ENCODE data around the gene RAPSN. TPM values are rescaled to one million over a fixed set of nuclear protein-coding genes. Genes with fewer than 3 reads are reported as not detected.

Gene RAPSN
- total and polyA plus RNA-seq, 4 experiments from 2014 or later: 0.55 to 1.7 TPM; not detected in 2

DNA sequence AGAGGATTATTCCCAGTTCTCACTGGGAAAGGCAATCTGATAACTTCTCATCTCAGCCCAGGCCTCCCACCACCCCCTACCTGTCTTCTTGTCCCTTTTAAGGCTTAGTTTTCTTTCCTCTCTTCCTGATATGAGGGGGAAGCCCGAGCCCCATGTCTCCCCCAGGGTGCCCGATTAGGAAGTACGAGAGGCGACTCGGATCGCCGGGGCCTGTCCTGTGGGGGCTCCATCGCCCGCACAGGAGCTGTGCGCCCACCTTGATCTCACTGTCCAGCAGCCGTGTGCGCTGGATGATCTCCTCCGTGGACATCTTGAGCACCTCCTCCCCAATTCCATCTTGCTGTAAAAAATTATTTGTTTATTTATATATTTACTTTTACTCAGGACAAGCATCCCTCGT, 23.3 kb downstream of the RAPSN start:
- Histone ChIP-seq H3K36me3 (ENCODE audit: insufficient read depth, low read length) (peaks cover 28% of the 10 kb centered on the region), H3K27ac (ENCODE audit: low read depth, low read length) (peak overlapping the region; percentile 85), H3K9me3 (ENCODE audit: control insufficient read depth in 1 of 2, low read length in 2 of 2) (no peaks in the 10 kb centered on the region), H3K4me1 (ENCODE audit: insufficient read depth, low read length) (peaks cover 18% of the 10 kb centered on the region), H3K27me3 (ENCODE audit: insufficient read depth, low read length) (no peaks in the 10 kb centered on the region), H3K4me3 (ENCODE audit: low read length in 2 of 2) (peak overlapping the region; percentile 64 to 91)
- Mint-ChIP-seq H3K9me3 (peaks cover 0 to 2% (median 0%) of the 10 kb centered on the region in 8 donors), H3K4me1 (peaks cover 12 to 32% (median 22%) of the 10 kb centered on the region in 4 donors), H3K36me3 (peaks cover 18 to 43% of the 10 kb centered on the region in 2 donors), H3K27me3 (no peaks in the 10 kb centered on the region), H3K27ac (peak overlapping the region; percentile 92 to 99 (median 99)), H3K4me3 (peak overlapping the region; percentile 99 to 100 (median 100))
- DNase-seq: no peak
- POLR2A ChIA-PET (ENCODE audit: partially characterized antibody): interaction anchor here (0.6 to 3.9 kb wide), 12 partner anchors 8 to 249 kb away, joined by 3 to 72 read pairs (median 8); partner anchors contain the start of genes ACP2, ARFGAP2, CELF1 and DDB2
- intact Hi-C loops (cut with micrococcal nuclease): loop anchor here (1.0 to 2.0 kb wide), 8 partner anchors 17 to 489 kb away; partner anchors contain the start of genes ACP2, CELF1, CSTPP1 and FNBP4
- CTCF ChIA-PET (ENCODE audit: partially characterized antibody): interaction anchor here (2.2 to 6.2 kb wide), 2 partner anchors 15 to 427 kb away, joined by 4 to 59 read pairs; partner anchors contain the start of gene SLC39A13

DNA sequence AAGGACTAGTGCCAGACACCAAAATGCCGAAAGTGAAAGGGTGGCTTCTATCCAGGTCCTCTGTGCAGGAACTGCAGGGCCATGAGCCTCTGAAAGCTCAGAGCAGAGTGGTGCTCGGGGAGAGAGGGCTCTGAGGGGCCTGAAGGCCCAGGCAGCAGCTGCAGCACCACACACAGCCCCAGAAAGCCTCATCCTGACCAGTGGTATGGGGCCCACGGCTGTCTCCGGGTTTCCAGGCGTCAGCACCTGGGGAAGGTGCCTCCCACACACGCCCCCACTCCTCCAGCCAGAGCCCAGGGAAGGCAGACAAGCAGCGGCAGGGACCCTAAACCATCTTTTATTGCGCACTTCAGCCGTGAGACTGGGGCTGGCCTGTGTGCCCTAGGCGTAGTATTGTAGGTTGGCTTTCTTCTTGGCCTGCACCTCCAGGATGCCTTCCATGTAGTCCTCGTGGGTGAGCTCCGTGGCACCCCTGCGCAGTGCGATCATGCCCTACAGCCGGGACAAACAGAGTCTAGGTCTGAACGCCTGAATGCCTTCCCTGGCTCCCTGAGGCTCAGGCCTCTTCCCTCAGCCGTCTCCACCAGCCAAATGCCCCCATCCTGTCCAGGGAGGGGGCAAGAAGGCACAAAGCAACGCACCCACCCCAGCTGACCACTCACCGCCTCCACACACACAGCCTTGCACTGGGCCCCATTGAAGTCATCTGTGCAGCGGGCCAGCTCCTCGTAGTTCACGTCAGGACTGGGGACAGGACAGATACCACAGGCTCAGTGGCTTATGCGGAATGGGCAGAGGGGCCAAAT, 30.3 kb downstream of the RAPSN start:
- H3K4me3 Mint-ChIP-seq: no peak overlapping the region
- DNase-seq: no peak
- no peaks in the 10 kb centered on the region for H3K27me3 Mint-ChIP-seq
- H3K36me3 ChIP-seq (ENCODE audit: insufficient read depth, low read length): peaks cover 52% of the 10 kb centered on the region
- peaks cover 19 to 60% of the 10 kb centered on the region in 2 donors for H3K36me3 Mint-ChIP-seq
- H3K27me3 ChIP-seq (ENCODE audit: insufficient read depth, low read length): no peaks in the 10 kb centered on the region
- no peaks in the 10 kb centered on the region for H3K4me1 ChIP-seq (ENCODE audit: insufficient read depth, low read length)
- ChIA-PET CTCF (ENCODE audit: partially characterized antibody) (no interaction called here), POLR2A (ENCODE audit: partially characterized antibody) (interaction anchor here (1.1 to 1.6 kb wide), 3 partner anchors 8 to 45 kb away, joined by 3 to 7 read pairs (median 4); partner anchors contain the start of genes PSMC3 and SLC39A13)
- H3K27ac ChIP-seq (ENCODE audit: low read depth, low read length): no peak overlapping the region
- no peak overlapping the region for H3K4me3 ChIP-seq (ENCODE audit: low read length in 2 of 2)
- no peaks in the 10 kb centered on the region for H3K9me3 ChIP-seq (ENCODE audit: control insufficient read depth in 1 of 2, low read length in 2 of 2)
- intact Hi-C loops (cut with micrococcal nuclease): no loop called here
- H3K27ac Mint-ChIP-seq: peak overlapping the region in 1 of 7 donors; percentile 18
- H3K4me1 Mint-ChIP-seq: no peaks in the 10 kb centered on the region
- H3K9me3 Mint-ChIP-seq: no peaks in the 10 kb centered on the region

DNA sequence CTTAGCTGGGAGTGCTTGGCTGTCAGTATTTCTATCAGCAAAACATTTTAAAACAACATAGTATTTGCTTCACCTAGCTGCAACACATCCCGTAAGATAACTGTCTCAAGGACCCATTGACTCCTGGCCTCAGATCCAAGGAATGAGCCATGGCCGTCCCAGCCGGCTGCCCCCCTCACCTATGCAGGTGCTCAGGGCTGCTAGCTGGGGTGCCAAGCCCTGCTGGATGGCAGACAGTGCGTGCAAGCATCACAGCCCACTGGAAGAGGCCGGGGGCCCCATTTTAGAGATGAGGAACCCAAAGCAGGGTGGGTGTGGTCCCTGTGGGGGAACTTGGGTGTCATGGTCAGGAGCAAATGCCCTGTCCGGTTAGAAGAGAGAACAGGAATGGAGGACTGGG, 31.2 kb downstream of the RAPSN start:
- Histone ChIP-seq H3K36me3 (ENCODE audit: insufficient read depth, low read length) (peaks cover 49% of the 10 kb centered on the region), H3K4me1 (ENCODE audit: insufficient read depth, low read length) (no peaks in the 10 kb centered on the region), H3K4me3 (ENCODE audit: low read length in 2 of 2) (no peak overlapping the region), H3K27me3 (ENCODE audit: insufficient read depth, low read length) (no peaks in the 10 kb centered on the region), H3K9me3 (ENCODE audit: control insufficient read depth in 1 of 2, low read length in 2 of 2) (no peaks in the 10 kb centered on the region), H3K27ac (ENCODE audit: low read depth, low read length) (no peak overlapping the region)
- Mint-ChIP-seq H3K36me3 (peaks cover 18 to 57% of the 10 kb centered on the region in 2 donors), H3K27me3 (no peaks in the 10 kb centered on the region), H3K4me3 (peak overlapping the region in 1 of 8 donors; percentile 8), H3K9me3 (no peaks in the 10 kb centered on the region), H3K4me1 (no peaks in the 10 kb centered on the region), H3K27ac (peak overlapping the region in 1 of 7 donors; percentile 48)
- POLR2A ChIA-PET (ENCODE audit: partially characterized antibody): interaction anchor here (1.2 to 1.6 kb wide), 2 partner anchors 9 kb away, joined by 4 to 7 read pairs; partner anchors contain the start of genes PSMC3 and SLC39A13
- intact Hi-C loops (cut with micrococcal nuclease): no loop called here
- CTCF ChIA-PET (ENCODE audit: partially characterized antibody): no interaction called here
- DNase-seq: no peak

DNA sequence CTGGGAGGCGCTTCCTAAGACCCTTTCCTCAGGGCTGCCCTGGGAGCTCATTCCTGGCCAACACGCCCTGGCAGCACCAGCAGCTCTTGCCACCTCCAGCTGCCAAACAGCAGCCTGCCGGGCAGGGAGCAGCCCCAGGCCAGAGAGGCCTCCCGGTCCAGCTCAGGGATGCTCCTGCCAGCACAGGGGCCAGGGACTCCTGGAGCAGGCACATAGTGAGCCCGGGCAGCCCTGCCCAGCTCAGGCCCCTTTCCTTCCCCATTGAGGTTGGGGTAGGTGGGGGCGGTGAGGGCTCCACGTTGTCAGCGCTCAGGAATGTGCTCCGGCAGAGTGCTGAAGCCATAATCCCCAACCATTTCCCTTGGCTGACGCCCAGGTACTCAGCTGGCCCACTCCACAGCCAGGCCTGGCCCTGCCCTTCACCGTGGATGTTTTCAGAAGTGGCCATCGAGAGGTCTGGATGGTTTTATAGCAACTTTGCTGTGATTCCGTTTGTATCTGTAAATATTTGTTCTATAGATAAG, 32.9 kb downstream of the RAPSN start:
- no peak for DNase-seq
- H3K36me3 ChIP-seq (ENCODE audit: insufficient read depth, low read length): peaks cover 40% of the 10 kb centered on the region
- H3K27ac Mint-ChIP-seq: no peak overlapping the region
- no peaks in the 10 kb centered on the region for H3K27me3 Mint-ChIP-seq
- H3K9me3 ChIP-seq (ENCODE audit: control insufficient read depth in 1 of 2, low read length in 2 of 2): no peaks in the 10 kb centered on the region
- ChIA-PET POLR2A (ENCODE audit: partially characterized antibody) (interaction anchor here (0.6 kb wide), 1 partner anchor 9 kb away, joined by 3 read pairs; no protein-coding TSS in a partner anchor), CTCF (ENCODE audit: partially characterized antibody) (interaction anchor here (0.7 to 1.4 kb wide), 2 partner anchors 38 to 42 kb away, joined by 3 to 5 read pairs; no protein-coding TSS in a partner anchor)
- intact Hi-C loops (cut with micrococcal nuclease): no loop called here
- H3K36me3 Mint-ChIP-seq: peaks cover 18 to 49% of the 10 kb centered on the region in 2 donors
- H3K9me3 Mint-ChIP-seq: no peaks in the 10 kb centered on the region
- no peaks in the 10 kb centered on the region for H3K27me3 ChIP-seq (ENCODE audit: insufficient read depth, low read length)
- H3K4me1 Mint-ChIP-seq: peaks cover 0 to 6% (median under 1%) of the 10 kb centered on the region in 4 donors
- no peak overlapping the region for H3K27ac ChIP-seq (ENCODE audit: low read depth, low read length)
- no peak overlapping the region for H3K4me3 Mint-ChIP-seq
- H3K4me3 ChIP-seq (ENCODE audit: low read length in 2 of 2): no peak overlapping the region
- no peaks in the 10 kb centered on the region for H3K4me1 ChIP-seq (ENCODE audit: insufficient read depth, low read length)

DNA sequence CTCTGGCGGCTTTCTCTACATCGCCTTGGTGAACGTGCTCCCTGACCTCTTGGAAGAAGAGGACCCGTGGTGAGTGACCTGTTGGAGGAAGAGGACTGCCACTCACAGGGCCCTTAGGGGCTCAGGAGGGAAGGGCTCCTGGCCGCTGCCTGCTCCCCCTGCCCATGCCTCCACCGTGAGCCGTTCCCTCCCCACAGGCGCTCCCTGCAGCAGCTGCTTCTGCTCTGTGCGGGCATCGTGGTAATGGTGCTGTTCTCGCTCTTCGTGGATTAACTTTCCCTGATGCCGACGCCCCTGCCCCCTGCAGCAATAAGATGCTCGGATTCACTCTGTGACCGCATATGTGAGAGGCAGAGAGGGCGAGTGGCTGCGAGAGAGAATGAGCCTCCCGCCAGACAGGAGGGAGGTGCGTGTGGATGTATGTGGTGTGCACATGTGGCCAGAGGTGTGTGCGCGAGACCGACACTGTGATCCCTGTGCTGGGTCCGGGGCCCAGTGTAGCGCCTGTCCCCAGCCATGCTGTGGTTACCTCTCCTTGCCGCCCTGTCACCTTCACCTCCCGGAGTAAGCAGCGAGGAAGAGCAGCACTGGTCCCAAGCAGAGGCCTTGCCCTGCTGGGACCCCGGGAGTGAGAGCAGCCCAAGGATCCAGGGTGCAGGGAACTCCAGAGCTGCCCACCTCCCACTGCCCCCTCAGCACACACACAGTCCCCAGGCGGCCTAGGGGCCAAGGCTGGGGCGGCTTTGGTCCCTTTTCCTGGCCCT, 33.7 kb downstream of the RAPSN start:
- CTCF ChIA-PET (ENCODE audit: partially characterized antibody): interaction anchor here (0.7 to 1.4 kb wide), 2 partner anchors 39 to 41 kb away, joined by 3 to 5 read pairs; no protein-coding TSS in a partner anchor
- peak overlapping the region in 1 of 7 donors; percentile 47 for H3K27ac Mint-ChIP-seq
- H3K36me3 ChIP-seq (ENCODE audit: insufficient read depth, low read length): peaks cover 32% of the 10 kb centered on the region

DNA sequence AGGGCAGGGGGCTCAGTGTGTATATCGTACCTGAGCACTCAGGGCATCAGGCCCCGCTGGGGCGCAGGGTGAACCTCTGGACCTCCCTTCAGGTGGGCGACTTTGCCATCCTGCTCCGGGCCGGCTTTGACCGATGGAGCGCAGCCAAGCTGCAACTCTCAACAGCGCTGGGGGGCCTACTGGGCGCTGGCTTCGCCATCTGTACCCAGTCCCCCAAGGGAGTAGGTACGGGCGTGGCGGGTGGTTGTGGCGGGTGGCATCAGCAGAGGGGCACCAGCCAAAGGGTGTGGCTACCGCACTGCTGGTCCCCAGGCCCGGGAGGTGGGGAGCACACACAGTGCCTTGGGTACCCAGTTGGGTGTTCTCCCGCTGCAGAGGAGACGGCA, 34.3 kb downstream of the RAPSN start:
- H3K27me3 ChIP-seq (ENCODE audit: insufficient read depth, low read length): no peaks in the 10 kb centered on the region
- H3K4me3 ChIP-seq (ENCODE audit: low read length in 2 of 2): no peak overlapping the region
- CTCF ChIA-PET (ENCODE audit: partially characterized antibody): no interaction called here
- H3K9me3 ChIP-seq (ENCODE audit: control insufficient read depth in 1 of 2, low read length in 2 of 2): no peaks in the 10 kb centered on the region
- no peak overlapping the region for H3K27ac ChIP-seq (ENCODE audit: low read depth, low read length)
- H3K4me1 ChIP-seq (ENCODE audit: insufficient read depth, low read length): peaks cover 3% of the 10 kb centered on the region
- H3K27ac Mint-ChIP-seq: no peak overlapping the region
- H3K4me3 Mint-ChIP-seq: no peak overlapping the region
- H3K36me3 Mint-ChIP-seq: peaks cover 13 to 39% of the 10 kb centered on the region in 2 donors
- POLR2A ChIA-PET (ENCODE audit: partially characterized antibody): interaction anchor here (8.4 kb wide), 1 partner anchor 11 kb away, joined by 72 read pairs; the partner anchor contains the start of gene PSMC3
- no peaks in the 10 kb centered on the region for H3K9me3 Mint-ChIP-seq
- peaks cover 0 to 7% (median 1%) of the 10 kb centered on the region in 4 donors for H3K4me1 Mint-ChIP-seq
- no peaks in the 10 kb centered on the region for H3K27me3 Mint-ChIP-seq
- no peak for DNase-seq
- H3K36me3 ChIP-seq (ENCODE audit: insufficient read depth, low read length): peaks cover 27% of the 10 kb centered on the region
- intact Hi-C loops (cut with micrococcal nuclease): no loop called here

More for the DNA sequence above, 33.7 kb downstream of the RAPSN start:
- POLR2A ChIA-PET (ENCODE audit: partially characterized antibody): interaction anchor here (0.6 to 8.4 kb wide), 2 partner anchors 8 to 10 kb away, joined by 3 to 72 read pairs; partner anchors contain the start of gene PSMC3
- no peaks in the 10 kb centered on the region for H3K27me3 Mint-ChIP-seq
- no peaks in the 10 kb centered on the region for H3K9me3 Mint-ChIP-seq
- intact Hi-C loops (cut with micrococcal nuclease): no loop called here
- Histone ChIP-seq H3K4me3 (ENCODE audit: low read length in 2 of 2) (no peak overlapping the region), H3K27me3 (ENCODE audit: insufficient read depth, low read length) (no peaks in the 10 kb centered on the region), H3K27ac (ENCODE audit: low read depth, low read length) (no peak overlapping the region), H3K9me3 (ENCODE audit: control insufficient read depth in 1 of 2, low read length in 2 of 2) (no peaks in the 10 kb centered on the region), H3K4me1 (ENCODE audit: insufficient read depth, low read length) (no peaks in the 10 kb centered on the region)
- H3K36me3 Mint-ChIP-seq: peaks cover 18 to 45% of the 10 kb centered on the region in 2 donors
- no peak overlapping the region for H3K4me3 Mint-ChIP-seq
- no peak for DNase-seq
- H3K4me1 Mint-ChIP-seq: peaks cover 0 to 7% (median under 1%) of the 10 kb centered on the region in 4 donors
